Astrocyte of the cerebellum (primary cell): Measurements from ENCODE around the gene CACNA2D2.

Source experiments
- DNase-seq: peaks from one replicate; pipeline ENCODE4 v3.0.0-alpha.2; 2011; ENCODE audit warnings: low read depth
- H3K4me3 ChIP-seq: 2 replicates; pipeline ENCODE4 v1.5.1; 2011; ENCODE audit warnings: mild to moderate bottlenecking, low read depth, low read length, moderate library complexity
- CTCF ChIP-seq: IDR thresholded peaks from 2 replicates; pipeline ENCODE4 v1.5.1; 2012; ENCODE audit warnings: low read length, low read depth, moderate library complexity, mild to moderate bottlenecking; ENCODE audit errors: missing control alignments
- in situ Hi-C: cut with HindIII; loops from 2 replicates; pipeline ENCODE4 v1.10.0; 2017; ENCODE audit warnings: low sequenced_read_pairs

CACNA2D2 gene

GRCh38 chr3:50373146-50374051, 130.0 kb downstream of the CACNA2D2 start:
- TF ChIP-seq CTCF, result no peak
- no peak overlapping the region for H3K4me3 ChIP-seq
- no peak for DNase-seq
- in situ Hi-C loops, result no loop called here

GRCh38 chr3:50372349-50372748, 131.1 kb downstream of the CACNA2D2 start:
- no peak for DNase-seq
- in situ Hi-C loops, result no loop called here
- TF ChIP-seq CTCF, result no peak
- H3K4me3 ChIP-seq, result no peak overlapping the region

GRCh38 chr3:50371133-50371685, 132.2 kb downstream of the CACNA2D2 start:
- H3K4me3 ChIP-seq, result no peak overlapping the region
- in situ Hi-C loops, result no loop called here
- DNase-seq, result no peak
- no peak for TF ChIP-seq CTCF

GRCh38 chr3:50370594-50370993, 132.8 kb downstream of the CACNA2D2 start:
- DNase-seq, result no peak
- TF ChIP-seq CTCF, result peak; percentile 32
- no peak overlapping the region for H3K4me3 ChIP-seq
- in situ Hi-C loops, result no loop called here

- H3K4me3 ChIP-seq, result no peak overlapping the region
- in situ Hi-C loops, result no loop called here
- DNase-seq, result no peak
- no peak for TF ChIP-seq CTCF
Measured at GRCh38 chr3:50369012-50369670, 134.3 kb downstream of the CACNA2D2 start.

- in situ Hi-C loops, result no loop called here
- H3K4me3 ChIP-seq, result no peak overlapping the region
Measured at GRCh38 chr3:50365842-50366220, 137.6 kb downstream of the CACNA2D2 start.

More at GRCh38 chr3:50365842-50366220, 137.6 kb downstream of the CACNA2D2 start:
- DNase-seq, result no peak
- no peak for TF ChIP-seq CTCF
